Ecto neural progenitor cell (in vitro differentiated cells): ENCODE data around the gene APH1B.
A peak's percentile ranks its signal among the peaks of the same experiment; 100 is the strongest.
"Not testable (repeated sequence)": the region's sequence is repeated elsewhere in the genome, so short reads cannot be mapped to it uniquely, and the experiment has no call there.

Experiments
- DNase-seq: peaks from one replicate; pipeline ENCODE4 v3.0.0-alpha.2; 2018; ENCODE audit warnings: low spot score

APH1B gene

DNA sequence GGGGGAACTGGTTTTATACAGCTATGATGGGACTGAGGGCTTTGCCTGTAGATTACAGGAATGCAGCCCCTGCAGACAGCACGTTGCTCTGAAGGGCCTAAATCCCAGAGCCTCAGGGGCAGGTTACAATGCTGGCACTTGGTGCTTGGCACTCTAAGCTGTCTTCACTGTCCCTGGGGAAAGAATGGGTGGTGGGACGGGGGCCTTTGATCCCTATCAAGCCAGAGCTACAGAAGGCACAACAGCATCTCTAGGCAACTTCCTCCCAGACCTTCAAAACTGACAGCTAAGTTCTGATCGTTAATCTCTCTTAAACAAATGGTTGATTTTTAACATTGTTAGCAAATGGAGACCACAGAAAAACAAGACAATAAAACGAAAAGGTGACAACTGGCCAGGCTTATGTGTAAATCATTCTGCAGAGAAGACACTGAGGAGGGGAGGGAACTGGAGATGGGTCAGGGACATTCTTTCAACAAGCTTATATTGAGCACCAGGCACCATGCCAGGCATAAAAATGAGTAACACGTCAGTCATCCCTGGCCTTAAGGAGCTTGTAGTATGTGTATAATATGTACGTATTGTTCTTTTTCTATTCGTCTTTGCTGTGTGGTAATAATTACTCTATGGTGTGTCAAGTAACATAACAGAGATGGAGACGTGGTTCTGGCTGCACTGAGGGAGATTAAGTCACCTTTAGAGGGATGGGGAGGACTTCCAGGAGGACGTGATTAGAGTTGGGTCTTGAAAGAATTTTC, 55.1 kb downstream of the APH1B start:
- DNase-seq = peak; percentile 30

DNA sequence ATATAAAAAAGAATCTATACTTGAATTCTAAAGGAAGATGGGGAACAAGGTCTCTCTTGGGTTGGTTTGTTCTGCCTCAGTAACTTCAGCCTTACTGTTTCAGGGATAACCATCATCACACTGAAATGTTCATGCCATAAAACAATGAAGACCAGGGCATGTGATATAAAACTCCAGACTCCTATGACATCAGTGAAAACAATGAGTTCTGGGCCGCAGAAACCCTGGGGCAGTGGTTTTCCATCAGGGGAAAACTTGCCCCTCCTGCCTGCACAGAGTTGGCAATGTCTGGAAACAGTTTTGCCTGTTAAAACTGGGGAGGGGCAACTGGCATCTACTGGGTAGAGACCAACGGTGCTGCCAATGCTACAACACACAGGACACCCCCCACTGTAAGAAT, 57.4 kb downstream of the APH1B start:
- no peak for DNase-seq

DNA sequence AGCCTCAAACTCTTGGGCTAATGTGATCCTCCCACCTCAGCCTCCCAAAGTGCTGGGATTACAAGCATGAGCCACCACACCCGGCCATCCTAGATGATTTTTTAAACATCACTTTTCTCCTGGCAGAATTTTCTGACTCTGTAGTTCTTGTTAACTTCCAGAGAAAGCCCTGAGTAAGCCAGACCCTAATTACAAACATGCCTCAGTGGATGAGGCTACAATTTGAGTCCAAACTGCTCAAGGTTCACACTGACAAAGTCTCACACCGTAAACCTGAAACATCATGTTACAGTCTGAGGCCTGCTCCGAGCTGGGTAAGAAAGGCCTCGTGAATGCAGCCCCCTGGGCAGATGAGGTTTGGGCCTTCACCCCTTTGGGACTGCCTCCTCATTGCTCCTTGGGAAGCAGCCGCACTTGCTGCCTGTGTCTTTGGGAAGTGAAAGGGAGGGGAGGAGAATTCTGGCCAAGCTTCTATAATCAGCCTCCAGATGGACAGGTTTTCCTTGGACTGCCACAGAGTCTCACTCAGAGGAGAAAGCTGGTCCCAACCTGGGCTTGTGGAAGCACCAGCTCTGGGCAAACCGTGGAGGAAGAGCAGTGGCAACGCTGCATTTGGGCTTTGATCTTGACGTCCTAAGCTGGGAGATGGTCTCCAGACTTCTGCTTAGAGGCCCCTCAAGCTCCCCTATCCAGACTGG, 58.3 kb downstream of the APH1B start:
- no peak for DNase-seq

DNA sequence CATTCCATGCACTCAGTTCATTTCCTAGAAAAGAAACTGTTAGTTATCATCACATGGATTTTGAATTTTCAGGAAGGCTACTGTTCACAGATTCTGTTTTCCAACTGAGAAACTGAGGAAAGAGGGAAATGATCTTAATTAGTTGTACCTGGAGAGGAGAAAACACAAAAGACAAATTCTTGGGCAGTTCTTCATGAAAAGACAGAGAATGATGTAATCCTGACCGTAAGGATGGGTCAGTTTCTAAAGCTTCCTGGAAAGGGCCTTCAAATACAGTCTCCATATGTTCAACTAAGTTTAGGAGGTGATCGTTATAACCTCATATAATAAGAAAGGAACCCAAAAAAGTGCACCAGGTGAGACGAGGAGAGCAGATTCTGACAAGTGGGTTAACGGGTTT, 59.6 kb downstream of the APH1B start:
- DNase-seq = no peak

DNA sequence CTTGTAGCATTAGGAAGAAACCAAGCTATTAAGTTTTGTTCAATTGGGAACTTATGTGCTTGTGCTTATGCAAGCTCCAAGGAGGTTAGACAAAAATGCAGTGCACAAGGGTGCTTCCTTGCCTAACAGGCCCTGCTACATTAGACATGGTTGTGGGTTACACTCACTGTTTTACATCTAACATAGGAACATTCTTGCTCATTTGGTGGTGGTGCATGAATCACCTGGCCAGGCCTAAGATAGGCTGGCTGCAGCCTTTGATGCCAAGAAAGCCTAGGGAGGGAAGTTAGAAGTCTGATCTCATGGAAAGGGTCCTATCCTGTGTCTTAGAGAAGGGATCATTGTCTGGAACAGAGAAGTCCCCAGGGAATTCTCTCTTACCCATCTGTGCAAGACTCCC, 60.8 kb downstream of the APH1B start:
- DNase-seq = no peak

DNA sequence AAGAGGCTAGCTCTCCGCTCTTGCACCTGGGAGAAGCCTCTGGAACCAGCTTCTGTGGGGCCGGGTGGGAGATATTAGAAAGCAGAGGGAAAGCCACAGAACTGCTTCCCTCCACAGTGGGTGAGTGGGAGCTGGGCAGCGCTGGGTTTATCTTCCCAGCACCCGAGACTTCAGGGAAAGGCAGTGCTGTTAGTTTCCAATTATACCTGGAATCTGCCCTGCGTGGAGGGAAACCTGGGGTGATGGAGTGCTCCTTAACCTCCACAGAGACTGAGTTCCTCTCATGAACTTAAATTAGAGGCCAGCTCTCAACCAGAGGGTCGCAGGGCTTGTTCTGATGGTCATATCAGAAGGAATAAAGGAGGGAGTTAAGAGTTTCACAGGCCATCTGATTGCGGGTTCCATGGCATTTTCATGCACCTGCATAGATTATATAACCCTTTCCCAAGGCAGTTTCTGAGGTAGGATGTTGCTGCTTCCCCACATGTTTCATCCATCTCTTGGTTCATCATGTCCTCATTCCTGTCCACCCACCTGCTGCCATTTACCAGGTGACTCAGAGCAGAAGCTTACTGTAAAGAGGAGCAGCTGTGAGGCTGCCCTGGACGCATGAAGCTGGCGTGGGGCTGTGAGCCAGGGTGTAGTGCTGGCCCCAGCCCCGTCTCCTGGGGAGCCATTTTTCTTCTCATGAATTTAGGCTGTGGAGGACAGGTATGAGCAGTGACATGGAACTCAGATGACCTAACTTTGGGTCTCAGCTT, 61.8 kb downstream of the APH1B start:
- DNase-seq = no peak

DNA sequence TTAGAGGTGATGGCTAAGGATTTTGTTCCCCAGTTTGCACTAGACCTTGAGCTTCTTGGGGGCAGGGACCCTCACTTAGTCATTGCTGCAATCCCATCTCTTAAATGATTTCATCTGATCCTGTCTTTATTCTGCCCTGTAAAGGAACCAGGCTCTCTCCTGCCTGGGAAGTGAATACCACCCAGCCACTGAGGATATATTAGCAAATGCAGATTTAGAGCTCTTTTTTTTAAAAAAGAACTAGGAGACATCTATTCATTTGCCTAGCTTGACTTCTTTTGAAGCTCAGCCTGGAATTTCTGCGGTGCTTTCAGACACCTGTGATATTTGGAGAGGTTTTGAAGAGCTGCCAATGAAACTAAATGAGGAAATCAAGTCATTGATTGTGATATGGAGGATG, 62.4 kb downstream of the APH1B start:
- DNase-seq = no peak

DNA sequence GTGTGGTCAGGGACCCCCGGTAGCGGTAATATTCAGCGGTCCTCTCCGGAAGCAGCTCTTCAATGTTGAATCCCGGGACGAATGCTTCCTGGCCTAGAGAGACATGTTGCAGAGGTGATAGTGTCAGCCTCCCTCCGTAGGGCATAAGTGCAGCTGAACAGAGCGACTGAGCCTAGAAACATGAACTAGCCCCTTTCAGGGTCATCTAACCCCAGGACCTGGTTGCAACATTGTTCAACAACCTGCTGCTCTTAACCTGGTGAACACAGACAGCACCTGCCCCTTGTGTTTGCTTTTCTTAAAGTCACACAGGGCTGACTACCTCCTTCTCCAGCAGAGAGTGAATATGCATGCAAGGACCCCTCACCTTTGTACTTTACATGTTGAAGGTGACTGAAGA, 62.9 kb downstream of the APH1B start:
- no peak for DNase-seq

DNA sequence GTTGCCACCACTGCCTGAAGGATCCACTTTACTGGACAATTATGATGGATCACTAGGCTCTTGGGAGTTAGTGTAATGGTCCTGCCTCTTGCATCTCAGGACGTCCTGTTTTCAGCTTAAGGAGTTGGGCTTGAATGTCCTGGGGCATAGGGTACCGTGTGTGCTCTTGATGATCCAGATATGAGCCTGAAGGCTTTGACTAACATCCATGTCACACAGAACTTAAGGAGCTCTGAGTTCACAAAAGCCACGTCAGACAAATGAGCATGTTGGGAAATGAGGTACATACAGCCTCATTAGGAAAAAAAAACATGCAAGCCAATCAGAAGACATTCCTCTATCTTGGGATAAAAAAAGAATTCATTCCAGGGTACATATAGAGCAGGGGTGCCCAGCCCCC, 63.5 kb downstream of the APH1B start:
- no peak for DNase-seq

DNA sequence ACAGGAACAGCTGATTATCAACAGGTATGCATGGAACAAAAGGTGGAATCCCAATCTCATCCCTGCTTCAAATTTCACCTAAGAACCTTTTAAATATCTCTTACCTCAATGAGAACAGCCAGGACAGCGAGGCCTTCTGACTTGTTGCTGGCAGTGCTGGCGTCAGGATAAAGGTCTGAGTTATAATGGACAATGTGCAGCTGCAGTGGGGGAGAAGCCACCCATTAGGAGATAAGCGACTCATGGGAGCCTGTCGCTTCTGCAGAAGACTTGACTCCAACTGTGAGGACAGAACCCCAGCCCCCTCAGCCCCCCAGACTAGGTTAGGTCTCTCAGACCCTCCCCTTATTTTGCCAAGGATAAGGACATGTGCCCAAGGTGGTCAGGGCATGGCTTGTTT, 64.5 kb downstream of the APH1B start:
- DNase-seq = no peak

DNA sequence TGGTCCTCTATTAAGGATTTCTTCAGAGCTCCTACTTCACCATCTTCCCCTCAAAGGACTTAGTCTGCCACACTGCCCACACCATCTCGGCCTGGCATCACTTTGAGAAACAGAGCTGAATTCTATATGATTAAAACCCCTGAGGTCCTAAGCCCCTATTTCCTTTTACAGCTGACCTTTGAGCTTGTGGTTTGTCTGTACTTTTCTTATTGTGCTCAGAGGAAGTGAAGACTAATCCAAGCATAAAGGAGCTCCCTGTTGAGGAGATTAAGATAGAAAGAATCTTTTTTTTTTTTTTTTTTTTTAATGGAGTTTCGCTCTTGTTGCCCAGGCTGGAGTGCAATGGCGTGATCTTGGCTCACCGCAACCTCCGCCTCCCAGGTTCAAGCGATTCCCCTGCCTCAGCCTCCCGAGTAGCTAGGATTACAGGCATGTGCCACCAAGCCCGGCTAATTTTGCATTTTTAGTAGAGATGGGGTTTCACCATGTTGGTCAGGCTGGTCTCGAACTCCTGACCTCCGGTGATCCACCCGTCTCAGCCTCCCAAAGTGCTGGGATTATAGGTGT, 65.7 kb downstream of the APH1B start:
- not testable (repeated sequence) for DNase-seq

DNA sequence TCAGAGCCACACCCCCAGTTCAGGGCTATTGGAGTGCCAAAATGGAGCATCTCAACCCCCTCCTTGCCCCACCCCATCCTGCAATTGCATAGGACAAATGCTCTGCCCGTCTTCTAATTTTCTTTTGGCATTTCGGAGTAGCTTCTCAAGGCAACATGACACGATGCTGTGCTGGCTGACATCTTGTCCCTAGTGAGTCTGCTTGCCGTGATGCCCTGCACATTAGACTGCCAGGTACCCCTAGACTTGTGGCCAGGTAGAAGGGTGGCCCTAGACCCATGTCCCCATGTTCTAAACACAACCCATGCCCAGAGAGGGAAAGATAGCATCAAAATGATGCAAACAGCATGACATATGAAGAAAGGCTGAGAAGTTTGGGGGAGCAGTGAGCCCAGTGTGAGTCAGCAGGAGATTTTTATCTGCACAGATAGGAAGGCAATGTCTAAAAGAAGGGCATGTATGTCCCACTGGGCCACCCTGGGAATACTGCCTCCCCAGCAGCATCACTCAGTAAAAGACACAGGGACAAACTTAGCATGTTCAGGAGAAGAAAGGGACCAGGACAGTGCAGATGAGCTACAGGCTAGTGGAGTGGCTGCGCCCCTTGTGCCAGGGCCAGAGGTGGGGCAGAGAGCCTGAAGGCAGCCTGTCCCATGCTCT, 67.5 kb downstream of the APH1B start:
- DNase-seq = no peak

DNA sequence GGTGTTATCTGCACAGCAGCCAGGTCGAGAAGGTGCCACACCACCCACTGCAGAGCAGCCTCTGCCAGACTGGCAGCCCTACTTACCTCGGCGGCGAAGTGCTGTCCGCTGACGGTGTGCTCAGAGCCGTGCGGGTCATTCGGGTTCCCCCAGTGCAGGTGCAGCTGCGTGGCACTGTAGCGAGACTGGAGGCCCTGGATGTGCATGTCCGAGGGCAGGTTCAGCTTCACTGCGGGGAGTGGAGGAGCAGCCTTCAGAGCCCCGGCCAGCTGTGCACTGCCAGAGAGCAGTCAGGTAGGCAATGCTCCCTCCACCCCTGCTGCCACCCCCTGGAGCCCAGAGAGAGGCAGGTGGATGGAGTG, 68.0 kb downstream of the APH1B start:
- no peak for DNase-seq

DNA sequence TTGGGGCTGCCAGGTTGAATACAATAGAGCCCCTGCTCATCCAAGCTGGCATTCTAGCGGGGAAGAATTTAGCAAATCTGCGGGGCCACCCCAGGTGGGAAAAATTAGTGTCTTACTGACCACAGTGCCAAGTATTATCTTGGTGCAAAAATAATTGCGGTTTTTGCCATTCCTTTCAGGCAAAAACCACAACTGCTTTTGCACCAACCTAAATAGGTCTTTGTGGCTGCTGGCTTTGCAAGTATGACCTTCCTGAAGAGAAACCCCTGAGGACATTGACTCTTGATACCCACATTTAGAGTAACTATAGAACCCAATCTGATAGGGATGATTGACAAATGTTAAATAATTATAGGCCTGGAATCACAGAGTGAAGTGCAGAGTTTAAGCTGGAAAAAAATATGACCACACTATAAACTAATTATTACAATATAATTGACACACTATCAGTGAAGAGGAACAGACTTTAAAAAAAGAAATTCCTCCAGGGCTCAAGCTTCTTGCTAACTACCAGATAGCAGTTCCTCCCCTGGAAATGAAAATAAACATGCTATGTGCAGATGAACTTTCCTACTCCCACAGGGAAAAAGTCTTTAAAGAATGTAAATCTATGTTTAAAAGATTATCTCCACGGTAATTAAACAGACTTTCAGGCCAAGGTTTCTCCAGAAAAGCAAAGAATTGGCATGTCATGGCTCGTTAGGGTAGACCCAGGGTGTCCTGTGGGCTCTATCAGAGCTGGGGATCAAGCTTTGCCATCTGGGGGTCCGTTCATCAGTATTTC, 69.9 kb downstream of the APH1B start:
- DNase-seq = no peak

DNA sequence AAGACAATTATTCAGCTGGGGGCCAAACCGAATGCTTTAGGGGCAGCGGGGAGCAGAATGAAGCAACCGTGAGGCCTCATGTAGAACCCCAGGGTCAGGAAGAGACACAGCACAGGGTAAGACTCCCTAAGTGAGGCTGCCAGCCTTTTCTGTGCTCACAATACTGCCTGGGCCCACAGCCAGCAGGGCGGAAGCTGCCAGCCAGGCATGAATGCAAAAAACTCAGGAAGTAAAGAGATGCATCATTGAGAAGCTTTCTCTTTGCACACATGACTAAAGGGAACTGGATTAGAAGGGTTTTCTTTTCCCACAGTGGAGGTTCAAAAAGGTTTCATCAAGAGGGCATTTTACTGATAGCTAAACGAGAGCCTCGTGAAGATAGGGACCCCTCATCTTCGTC, 71.0 kb downstream of the APH1B start:
- DNase-seq = no peak

DNA sequence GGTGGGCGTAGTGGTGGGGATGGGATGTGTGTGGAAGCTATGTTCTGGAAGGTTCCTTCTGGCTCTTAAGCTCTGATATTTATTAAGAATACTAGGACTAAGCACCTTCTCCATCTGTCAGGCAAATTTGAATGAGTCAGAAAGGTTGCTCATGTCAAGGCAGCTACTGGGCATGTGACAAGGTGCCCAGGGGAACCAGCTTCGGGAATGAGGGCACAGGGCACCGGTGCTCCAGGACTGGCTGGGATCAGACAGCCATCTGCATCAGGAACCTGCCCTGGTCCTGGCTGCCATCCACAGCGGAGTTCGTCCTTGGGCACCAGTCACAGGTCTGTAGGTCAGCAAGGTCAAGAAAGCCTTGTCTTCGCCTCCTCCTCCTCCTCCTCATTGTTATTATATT, 71.8 kb downstream of the APH1B start:
- DNase-seq = no peak

DNA sequence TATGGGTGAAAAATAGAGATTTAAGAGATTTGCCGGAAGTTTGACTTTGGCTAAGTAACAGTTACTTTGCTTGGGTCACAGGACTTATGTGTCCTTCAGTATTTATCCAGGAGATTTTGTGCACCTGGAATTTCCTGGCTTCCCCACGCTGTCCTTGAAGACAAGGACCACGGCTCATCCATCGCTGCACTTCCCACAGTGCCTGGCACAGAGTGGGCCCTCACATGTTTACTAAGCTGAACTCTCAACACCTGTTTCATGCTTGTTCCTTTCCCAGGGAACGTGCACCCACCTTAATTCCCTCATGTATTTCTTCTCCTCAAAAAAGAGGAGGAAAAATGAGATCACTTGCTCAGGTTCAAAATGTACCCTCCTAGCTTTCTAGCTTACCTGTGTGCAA, 72.2 kb downstream of the APH1B start:
- no peak for DNase-seq

DNA sequence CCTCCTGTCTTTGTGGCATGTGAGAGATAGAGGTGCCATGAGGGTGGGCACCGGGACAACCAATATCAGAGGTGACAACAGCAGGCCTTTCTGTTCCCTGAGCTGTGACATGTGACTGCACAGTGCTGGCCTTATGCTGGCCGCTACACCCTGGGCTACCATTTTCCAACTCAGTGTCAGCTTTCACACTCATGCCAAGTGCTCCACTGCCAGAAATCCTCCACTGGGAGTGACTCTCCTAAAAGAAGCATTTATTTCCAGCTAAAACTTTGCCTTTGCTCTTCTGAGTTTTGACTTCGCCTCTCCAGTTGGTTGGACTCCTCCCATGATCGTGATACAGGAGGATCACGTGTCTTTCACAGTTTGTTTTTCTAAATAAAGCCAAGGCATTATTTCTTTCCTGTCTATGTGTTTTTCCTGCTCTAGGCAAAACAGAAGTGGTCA, 72.8 kb downstream of the APH1B start:
- no peak for DNase-seq

DNA sequence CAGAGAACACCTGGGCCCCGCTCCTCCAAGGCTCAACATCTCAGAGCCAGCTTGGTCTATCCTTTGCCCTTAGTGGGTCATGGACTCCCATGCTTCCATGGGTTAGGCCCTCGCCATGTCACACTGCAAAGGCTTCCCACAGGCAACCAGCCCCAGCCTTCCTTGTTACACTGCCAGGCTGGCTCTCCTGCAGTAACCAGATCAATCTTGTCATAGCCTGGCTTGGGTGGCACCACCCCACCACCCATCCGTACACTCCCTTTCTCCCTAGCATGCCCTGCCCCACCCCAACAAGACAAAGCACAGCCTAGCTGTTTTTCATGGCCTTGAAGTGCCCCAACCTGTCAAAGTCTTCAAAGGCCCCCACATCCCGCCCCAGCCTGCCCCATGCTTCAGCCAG, 73.8 kb downstream of the APH1B start:
- no peak for DNase-seq

DNA sequence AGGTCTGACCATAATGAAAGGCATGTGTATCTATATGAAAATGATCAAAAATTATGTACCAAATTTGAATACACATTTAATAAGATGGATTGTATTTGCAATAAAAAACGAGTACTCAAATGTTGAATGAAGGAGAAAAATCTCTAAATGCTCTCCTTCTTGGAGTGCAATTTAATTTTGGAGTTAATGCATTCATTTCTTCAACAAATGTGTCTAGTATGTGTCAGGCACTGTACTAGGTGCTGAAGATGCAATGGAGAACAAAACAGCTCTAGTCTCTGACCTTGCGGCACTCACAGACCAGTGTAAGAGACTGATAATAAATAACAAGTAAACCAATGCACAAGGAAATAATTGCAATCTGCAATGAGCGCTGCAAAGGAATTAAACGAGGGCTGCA, 75.4 kb downstream of the APH1B start:
- no peak for DNase-seq

DNA sequence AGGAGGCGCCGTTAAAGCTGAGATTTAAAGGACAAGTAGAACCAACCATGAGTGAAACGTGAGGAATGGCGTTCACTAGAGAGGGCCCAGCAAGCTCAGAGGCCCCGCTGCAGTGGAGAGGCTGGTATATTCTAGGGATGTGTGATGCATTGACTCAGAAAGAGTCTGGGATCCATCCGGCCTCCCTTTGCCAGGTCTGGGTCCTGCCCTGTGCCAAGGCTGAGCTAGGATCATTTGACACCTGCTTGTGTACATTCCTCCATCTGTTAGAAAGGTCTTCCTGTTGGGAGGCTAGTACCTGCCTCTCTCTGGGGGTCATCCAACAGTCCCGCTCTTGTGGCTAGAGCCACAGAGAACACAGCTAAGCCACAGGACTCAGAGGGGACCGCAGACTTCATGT, 75.9 kb downstream of the APH1B start:
- DNase-seq = no peak

DNA sequence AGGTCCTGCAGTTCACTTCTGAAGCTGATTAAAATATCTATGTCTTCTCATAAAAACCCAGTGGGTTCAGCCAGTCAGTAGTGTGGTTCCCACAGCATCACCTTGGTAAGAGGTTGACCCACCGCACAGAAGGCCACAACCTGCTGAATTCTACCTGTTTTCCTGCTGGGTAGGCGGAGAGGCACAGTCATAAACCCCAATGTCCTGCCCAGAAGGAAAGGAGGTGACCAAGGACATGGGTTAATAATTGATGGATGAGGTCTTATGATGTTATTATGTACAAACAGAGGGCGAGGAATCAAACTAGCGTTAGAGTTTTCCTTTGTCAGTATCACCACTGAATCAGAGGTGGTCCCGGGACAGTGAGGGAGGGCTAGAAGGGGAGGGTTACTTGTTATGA, 76.5 kb downstream of the APH1B start:
- no peak for DNase-seq
